ENCODE data around the gene ZNF366.

Gene ZNF366

GRCh38 chr5:72518001-72518683, 10.9 kb upstream of the ZNF366 start:
- DNase-seq (ENCODE audit: low read depth in 2 of 2) = no peak

DNA sequence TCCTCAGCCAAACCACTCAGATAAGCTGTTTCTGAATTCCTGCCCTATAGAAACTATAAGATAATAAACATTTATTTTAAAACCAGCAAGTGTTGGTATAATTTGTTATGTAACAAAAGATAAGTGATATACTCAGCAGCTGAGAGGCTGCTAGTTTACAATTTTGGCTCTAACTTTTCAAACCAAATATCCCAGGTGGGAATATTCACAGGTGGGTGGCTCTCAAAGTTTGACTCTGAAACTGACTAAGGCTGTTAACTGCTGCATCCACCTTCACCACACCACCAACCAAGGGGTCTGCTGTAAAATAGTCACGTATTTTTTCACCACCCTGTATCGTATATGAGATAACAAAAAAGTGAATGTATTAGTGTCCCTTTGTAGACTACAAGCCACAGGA, 9.7 kb upstream of the ZNF366 start:
- no peak for DNase-seq (ENCODE audit: low read depth in 2 of 2)

GRCh38 chr5:72515211-72515610, 8.0 kb upstream of the ZNF366 start:
- no peak for DNase-seq (ENCODE audit: low read depth in 2 of 2)

DNA sequence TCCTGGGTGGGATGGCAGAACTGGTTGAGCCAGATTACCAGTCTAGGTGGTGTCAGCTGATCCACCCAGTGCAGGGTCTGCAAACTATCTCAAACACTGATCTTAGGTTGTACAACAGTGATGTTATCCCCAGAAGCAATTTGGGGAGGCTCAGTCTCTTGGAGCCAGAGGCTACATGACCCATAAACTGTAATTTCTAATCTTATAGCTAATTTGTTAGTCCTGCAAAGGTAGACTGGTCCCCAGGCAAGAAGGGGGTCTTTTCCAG, 5.3 kb upstream of the ZNF366 start:
- DNase-seq (ENCODE audit: low read depth in 2 of 2) = no peak

DNA sequence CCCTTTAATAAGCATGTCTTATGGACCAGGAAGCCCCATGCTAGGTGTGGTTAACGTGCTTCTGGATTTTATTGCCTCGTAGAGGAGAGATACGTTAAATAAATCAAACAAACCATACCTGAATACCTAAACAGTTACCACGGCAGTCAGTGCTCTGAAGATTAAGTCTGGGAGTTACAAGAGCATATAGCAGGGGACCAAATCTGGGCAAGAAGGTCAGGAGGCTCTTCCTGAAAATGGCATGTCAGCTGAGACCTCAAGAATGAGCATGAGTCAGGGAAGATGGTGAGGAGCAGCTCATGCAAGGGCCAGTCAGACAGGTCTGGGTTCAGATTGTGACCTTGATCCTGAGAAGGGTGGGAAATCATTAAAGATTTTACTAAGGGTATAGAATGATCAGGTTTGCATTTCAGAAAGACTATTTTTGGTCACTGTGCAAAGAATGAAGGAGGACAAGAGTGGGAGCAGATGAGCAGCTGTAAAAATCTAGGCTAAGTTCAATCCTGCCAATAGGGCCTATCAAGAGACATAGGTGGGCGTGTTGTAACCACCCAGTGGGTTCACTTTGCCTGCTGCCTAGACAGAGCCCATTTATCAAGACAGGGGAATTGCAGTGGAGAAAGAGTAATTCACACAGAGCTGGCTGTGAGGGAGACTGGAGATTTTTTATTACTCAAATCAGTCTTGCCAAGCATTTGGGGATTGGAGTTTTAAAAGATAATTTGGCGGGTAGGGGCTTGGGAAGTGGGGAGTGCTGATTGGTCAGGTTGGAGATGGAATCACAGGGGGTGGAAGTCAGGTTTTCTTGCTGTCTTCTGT, 4.8 kb upstream of the ZNF366 start:
- DNase-seq (ENCODE audit: low read depth in 2 of 2) = no peak

DNA sequence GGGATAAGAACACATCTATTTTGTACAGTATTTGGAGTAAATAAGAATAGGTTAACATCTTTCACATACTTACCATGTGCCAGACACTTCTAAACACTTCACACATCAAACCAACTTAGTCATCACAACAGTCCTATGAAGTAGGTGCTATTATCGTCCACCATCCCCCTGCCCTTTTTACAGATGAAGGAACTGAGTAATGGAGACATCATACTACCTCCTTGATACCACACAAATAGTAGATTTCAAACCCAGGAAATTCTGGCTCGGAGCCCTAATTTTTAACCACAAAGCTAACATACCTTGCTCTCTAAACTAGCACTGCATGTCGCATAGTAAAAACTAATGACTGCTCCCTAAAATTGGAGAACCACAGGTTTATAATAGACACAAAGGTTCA, 4.2 kb upstream of the ZNF366 start:
- DNase-seq (ENCODE audit: low read depth in 2 of 2) = no peak

DNA sequence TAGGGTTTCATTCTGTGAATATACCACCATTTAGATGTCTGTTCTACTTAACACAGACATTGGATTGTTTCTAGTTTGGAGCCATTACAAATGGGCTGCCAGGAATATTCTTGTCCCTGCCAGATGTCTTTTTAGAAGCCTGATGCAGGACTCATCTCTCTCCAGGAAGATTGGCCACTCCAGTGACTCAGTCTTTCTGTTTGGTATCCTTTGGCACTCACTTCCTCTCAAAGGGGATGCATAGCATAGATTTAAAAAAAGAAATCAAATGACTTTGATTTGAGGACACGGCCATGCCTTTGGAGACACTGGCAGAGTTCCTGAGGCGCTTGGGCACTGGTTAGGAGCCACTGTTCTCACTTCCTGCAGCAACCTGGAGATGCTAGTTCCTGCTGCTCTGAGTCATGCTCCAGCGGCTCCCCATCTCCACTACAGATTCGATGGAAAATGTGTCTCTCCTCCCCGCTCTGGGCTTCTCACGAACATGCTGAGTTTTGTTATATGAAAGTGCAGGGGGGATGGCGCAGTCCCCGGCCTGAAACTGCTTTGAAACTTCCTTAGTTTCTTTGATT, 3.5 kb upstream of the ZNF366 start:
- DNase-seq (ENCODE audit: low read depth in 2 of 2) = no peak

DNA sequence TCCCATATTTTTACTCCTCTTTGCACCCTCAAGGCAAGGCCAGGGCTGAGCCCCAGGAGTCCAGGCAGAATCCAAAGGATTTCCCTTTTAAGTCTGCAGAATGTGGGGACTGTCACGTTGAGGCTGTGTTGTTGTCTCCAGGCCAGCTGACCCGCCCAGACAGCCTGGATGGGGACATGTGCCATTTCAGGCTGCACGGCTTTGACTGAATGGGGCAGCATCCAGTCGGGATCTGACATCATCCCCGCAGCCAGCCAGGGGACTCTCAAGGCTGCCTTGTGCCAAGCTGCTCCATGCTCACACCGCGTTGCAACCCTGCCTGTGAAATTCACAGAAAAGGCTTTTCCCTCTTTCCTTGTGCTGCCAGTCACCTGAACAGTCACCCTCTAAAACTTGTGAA, 2.2 kb upstream of the ZNF366 start:
- no peak for DNase-seq (ENCODE audit: low read depth in 2 of 2)

- DNase-seq (ENCODE audit: low read depth in 2 of 2) = no peak
Measured at GRCh38 chr5:72508241-72509170, 1.3 kb upstream of the ZNF366 start.

DNA sequence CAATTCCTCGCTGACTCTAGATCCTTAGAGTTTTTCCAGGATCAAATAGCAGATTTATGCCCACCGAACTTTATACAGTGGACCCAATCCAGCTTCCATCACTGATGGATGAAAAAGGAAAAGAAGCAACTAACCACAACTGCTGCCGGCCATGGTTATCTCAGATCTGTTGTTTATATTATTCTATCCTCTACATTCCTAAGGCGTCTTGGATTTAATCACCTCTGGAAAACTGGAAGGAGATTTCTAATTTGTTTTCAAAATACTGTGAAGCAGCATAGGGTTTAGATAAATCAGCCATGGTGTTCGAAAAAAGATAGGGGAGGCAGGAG, 663 bp upstream of the ZNF366 start:
- DNase-seq (ENCODE audit: low read depth in 2 of 2) = no peak

GRCh38 chr5:72506158-72506549, 1.1 kb downstream of the ZNF366 start:
- no peak for DNase-seq (ENCODE audit: low read depth in 2 of 2)

DNA sequence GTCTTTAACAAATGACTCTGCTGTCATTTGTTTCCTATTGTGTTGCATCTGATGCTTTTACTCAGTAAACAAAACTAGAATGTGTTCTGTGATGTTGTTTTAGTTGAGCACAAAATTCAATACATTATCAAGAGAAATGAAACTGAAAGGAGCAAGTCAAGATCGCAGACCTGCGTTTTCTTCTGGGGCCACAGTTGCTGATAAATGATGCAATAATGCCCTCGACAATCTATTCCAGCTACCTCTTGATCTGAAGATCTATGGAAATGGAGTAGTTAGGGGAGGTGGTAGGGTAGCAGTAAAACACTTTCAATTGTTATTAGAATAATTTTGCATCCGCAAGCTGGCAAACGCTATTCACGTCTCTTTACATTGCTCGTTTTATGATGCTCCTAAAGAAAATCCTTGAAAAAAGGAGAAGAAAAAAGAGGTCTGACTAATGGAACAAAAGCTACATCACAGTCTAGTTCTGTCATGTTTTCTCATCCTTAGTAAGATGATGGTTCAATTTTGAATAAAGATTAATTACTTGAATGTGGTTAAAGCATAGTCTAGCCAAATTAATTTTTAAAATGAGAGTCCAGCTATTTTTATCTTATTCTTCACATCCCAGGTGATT, 1.6 kb downstream of the ZNF366 start:
- DNase-seq (ENCODE audit: low read depth in 2 of 2) = no peak

DNA sequence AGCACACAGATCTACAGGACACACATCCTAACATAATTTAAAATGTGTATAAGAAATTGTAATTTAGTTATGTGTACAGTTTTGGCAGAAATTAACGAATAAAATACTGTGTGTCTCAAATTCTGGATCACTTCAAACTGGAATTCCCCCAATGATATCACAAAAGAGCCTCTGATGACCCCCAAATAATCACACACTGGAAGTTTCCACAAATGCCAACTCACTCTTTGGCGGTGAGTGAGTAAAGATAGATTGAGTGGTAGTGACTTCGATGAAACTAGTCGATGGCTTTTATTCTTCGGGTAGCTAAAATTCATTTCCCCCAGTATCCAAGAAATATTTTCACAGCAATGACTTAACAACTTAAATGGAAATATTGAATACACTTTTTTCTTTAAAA, 2.2 kb downstream of the ZNF366 start:
- DNase-seq (ENCODE audit: low read depth in 2 of 2) = no peak

- no peak for DNase-seq (ENCODE audit: low read depth in 2 of 2)
Measured at GRCh38 chr5:72503888-72504491, 3.2 kb downstream of the ZNF366 start.

DNA sequence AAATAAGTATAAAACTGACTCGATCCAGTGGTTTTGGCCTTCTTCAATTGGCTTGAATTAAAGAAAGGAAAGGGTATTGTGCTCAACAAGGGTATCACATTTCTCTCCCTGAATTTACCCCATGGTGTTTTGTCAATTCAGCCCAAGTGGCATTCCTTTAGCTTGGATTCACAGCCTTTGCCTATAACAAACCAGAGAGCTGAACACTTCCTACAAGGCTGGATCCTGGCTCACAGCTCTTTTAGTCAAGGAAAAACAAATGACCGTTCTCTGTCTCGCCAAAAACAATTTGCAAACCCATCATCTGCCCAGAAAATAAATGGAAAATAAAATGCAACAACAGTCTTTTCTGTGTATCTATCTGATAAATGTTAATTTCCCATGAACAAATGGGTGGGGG, 5.7 kb downstream of the ZNF366 start:
- DNase-seq (ENCODE audit: low read depth in 2 of 2) = no peak

DNA sequence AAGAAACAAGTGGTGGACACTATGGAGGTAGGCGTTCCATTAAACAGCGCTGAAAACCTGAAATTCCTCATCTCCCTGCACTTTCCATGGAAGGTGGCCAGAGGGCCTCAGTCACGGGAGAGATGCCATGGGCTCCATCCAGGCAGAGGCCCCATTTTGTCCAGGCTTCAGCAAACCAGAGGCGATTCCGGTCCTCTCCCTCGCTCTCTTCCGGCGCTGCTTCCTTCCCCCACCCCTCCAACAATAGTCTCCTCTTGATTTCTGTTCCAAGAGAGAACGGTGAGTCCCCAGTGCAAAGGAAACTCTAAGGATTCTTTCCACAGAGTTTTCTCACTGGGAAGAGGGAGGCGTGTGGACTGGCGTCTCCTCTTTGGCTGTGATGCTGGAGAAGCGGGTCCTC, 7.5 kb downstream of the ZNF366 start:
- DNase-seq (ENCODE audit: low read depth in 2 of 2) = no peak

DNA sequence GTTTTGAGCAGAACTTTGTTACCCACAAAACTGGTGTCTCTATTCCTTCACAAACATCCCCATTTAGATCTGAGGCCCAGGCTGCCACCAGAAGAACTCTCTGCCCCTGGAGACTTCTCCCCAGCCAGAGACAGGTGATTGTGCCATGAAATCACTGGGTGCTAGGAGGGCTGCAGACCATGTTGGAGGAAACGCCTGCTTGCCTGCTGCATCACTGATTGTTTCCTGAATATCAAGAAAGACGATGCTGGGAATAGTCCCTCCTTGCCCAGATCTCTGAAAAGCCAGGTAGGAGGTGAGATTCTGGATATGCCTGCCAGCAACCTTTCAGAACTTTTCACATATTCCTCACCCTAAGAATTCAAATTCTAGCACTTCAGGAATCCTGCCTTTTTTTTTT, 8.1 kb downstream of the ZNF366 start:
- DNase-seq (ENCODE audit: low read depth in 2 of 2) = no peak

- DNase-seq (ENCODE audit: low read depth in 2 of 2) = no peak
Measured at GRCh38 chr5:72498284-72498683, 8.9 kb downstream of the ZNF366 start.

DNA sequence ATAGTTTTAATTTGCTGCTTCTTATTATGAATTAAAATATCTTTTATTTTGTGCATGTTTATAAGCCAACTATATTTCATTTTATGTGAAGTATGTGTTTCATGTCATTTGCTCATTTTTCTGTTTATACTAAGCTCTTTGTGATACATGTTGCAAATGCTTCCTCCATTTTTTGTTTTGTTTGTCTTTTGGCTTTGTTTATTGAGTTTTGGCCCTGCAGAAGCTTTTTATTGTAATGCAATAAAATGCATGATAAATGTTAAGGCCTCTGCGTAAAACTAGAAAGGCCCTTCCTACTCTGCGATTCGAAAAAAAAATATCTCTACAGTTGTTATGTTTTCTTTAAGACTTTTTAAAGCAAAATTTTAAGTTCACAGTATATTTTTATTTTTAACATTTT, 9.4 kb downstream of the ZNF366 start:
- DNase-seq (ENCODE audit: low read depth in 2 of 2) = no peak

GRCh38 chr5:72495410-72495809, 11.8 kb downstream of the ZNF366 start:
- DNase-seq (ENCODE audit: low read depth in 2 of 2) = no peak

- DNase-seq (ENCODE audit: low read depth in 2 of 2) = no peak
Measured at GRCh38 chr5:72494623-72495124, 12.5 kb downstream of the ZNF366 start.
